DMS 273 (cell line): ENCODE results near the gene IL22RA1.
A peak's percentile ranks its signal among the peaks of the same experiment; 100 is the strongest.

ENCODE experiments used
- DNase-seq: peaks from one replicate; lab custom pipeline; 2025; ENCODE audit not compliant: unreplicated experiment; lab: John Stamatoyannopoulos, UW

The IL22RA1 gene

DNA sequence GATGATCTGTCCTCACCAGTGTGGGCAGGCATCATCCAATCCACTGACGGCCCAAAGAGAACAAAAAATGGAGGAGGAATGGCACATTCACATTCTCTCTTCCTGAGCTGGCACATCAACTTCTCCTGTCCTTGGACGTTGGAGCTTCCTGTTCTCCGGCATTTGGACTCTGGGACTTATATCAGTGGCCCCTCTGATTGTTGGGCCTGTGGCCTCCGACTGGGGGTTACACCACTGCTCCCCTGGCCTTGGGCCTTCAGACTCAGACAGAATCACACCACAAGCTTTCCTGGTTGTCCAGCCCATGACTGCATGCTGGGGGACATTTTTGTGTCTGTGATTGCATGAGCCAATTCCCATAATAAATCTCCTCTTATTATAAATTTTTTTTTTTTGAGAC is 24.1 kb upstream of the IL22RA1 start:
- no peak for DNase-seq

DNA sequence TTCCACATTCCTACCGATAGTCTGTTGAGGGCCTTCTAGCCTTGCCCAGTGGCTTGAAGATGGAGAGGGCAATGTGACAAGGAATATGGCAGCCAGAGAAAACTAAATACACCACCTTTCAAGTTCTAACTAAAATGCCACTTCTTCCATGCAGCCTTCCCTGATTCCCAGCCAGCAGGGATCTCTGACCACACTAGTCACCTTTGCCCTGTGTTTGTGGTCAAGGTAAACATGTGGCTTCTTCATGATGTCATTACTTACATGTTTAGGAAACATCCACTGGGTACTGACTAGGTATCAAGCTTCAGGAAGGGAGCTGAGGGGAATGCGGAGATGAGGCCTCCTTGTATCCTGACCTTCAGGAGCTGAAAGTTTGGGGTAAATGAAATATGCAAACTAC is 22.6 kb upstream of the IL22RA1 start:
- DNase-seq: no peak

DNA sequence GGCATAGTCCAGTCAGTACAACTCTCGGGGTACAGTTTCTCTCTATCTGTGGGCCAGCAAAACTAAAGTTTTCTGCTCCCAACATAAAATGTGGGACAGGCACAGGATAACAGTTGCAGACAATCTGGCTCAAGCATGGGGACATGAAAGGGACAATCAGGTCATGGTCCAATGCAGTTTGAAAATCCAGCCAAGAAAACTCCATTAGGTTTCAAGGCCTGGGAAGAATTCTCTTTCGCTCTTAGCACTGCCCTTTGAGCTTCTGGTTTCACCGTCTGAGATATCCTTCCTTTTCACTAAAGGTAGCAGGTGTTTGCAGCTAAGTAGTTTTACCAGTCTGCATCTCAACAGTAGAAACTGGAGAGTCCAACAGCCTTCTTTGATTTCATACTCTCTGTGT is 21.1 kb upstream of the IL22RA1 start:
- DNase-seq: no peak

DNA sequence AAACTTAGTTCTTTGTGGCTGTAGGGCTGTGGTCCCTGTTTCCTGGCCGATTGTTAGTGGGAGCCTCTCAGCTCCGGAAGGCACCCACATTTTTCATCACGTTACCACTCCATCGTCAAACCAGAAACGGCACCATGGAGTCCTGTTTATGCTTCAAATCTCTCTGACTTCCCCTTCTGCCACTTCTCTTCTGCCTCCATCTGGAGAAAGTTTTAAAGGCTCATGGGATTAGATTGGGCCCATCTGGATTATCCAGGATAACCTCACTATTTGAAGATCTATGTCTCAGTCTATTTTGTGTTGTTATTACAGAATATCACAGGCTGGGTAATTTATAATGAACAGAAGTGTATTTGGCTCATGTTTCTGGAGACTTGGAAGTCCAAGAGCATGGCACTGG is 19.3 kb upstream of the IL22RA1 start:
- DNase-seq: peak; percentile 84

DNA sequence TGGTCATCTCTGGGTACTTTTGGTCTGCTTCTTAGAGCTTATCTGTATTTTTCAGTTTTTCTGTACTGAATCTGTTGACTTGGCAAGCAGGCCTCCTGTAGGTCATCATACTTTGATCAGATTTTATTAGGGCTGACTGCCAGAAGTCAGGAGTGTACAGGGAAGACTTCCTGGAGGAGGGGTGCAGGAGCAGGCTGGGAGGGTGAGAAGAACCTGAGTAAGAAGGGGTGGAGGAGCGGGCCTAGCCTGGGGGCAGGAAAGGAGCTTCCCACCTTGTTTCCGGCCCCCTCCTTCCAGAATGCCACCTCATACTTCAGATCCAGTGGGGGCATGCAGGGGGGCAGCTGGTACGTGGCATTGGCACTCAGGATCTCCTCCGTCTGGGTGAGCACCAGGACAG is 18.3 kb upstream of the IL22RA1 start:
- DNase-seq: no peak

DNA sequence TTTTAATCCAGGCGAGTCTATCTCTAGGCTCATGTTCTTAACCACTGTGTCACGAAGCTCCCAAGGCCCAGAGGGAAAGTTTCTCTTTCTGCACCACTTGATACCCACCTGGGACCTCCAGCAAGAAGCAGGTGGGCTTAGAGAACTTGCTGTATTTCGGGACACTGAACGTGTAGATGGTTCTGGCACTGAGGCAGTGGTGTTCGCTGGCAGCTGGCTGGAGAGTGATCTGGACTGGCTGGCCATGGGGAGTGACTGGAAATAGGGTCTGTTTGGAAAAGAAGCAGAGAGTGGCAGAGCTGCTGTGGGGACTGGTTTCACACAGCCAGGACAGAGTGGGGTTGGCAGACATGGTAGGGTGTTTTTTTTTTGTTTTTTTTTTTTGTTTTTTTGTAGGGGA is 16.4 kb upstream of the IL22RA1 start:
- DNase-seq: no peak

DNA sequence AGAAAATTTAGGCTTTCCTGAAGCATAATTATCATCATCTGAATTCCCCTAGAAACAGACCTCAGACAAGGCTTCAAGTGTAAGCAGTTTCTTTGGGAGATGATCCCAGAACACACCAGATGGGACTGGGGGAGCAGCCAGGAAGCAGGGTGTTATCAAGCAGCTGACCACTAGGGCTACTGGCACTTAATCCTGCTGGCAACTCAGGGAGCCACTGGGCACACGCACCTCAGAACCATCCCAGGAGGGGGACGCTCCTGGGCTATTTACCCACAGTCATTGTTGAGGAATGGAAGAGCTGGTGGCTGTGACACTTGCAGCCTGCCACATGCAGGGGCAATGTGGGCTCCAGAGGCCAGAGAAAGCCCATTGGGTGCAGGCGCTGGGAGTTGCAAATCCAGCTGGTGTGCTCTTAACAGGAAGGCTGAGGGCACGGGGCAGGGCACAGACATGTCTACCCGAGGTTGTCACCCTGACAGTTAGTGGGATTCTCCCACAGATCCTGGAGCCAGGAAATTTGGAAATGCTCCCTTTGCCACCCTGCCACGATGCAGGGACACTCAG is 15.1 kb upstream of the IL22RA1 start:
- peak; percentile 77 for DNase-seq

DNA sequence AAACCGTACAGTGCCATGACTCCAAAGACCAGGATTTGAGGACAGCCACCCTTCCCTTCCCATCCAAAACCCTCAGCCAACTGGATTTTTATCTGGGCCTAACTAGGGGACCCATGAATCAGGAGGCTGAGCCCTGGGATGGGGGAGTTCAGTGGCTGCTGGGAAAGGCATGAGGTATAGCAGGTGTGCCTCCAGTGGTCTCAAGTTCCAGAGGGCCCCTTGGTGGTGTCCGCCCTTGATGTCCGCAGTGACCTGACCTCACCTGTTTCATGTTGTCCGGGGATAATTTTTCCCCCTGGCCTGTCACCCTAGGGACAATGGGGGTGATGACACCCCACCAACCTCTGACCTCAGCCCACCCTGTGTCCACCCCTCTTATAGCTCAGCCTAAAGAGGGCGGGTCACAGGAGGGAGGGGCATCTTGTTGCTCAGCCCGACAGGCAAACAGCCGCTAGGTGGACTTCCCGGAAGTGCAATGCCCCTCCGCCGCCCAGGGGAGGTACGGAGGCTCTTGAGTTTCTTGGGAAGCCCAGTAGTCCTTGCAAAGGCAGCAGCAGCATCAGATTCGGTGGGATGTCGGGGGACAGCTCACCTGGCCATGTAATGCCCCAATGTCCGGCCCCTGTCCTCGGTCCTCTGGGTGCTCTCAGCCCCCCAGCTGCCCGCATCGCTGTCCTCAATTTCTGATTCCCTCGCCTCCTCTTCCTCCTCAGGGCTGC is 13.8 kb upstream of the IL22RA1 start:
- DNase-seq: no peak

DNA sequence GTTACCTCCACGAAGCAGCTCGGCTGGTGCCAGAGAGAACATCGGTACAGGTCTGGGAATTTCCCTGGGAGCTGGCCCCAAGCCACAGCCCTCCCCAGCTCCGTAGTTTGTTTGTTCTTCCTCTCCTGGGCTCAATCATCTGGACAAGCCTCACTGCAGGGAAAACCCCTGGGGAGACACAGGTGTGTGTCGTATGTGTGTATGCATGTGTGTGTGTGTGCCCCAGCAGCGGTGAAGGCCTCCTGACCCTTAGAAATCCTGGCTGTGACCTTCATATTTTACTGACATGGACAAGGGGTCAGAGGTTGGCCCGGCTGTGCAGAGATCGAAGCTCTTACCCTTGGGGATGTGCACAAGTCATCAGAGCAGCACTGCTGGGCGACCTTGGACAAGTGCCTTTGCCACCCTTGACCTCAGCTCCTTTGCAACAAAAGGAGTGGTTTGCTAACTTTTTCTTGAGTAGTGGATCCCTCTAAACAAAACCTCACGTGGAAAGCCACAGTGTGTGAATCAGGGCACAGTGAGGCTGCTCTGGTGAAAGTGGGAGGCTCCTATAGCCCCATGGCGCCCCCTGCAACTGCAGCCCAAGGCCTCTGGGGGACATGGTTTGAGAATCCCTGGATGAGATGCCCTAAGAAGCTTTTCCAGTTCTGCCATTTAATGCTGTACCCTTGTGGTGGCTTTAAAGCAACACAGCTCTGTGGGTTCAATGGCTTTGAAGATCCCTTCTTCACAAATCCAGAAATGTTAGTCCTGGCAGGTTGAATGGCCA is 12.3 kb upstream of the IL22RA1 start:
- DNase-seq: peak; percentile 52

DNA sequence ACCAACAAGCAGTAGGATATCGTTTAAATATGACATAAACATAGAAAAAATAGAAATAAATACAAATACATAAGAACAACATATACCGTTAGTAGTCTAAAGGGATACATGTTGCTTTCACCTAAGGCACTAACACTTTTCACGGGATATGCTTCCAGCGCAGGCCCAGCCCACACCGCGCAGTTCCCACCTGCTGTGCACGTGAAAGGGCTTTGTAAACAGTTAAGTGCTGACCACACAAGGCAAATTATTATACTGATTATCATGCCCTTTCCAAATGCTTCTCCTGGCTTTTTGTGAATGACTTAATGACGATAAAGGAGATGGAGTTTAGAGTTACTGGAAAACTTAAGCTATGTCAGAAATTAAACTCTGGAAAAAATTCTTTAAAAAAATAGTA is 11.3 kb upstream of the IL22RA1 start:
- DNase-seq: no peak

DNA sequence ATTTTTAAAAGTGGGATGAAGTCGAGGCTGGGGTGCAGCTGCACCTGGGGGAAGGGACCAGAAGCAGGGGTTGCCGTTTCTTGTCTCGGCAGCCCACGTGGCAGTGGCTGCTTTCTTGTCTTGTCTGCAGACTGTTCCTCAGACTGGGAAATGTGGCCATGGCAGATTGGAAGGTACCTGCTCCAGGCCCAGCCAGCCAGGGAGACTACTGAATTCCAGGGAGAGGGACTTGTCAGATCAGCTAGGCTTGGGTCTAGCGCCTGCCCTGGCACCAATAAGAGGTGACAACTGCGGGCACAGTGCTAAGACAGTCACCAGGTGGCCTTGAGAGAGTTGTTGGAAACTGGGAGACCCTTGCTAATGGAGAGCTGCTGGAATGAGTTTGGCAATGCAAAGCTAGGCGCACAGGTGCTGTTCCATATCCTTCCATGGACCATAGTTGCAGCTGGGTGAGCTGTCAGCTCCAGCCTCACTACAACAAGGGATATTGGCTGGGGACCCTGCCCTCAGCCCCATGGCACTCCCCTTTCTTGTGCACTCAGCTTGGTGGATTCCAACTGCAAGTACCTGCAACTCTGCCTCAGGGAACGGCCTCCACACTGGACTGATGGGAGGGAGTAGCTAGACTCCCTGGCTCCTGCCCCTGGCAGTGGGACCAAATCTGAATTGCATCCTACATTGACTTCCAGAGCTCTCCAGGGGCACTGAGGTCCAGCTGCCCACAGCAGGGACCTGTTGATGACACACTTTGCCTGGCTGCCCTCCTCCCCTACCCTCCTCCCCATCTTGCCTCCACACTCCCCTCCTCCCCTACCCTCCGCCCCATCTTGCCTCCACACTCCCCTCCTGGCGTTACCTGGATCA is 9.9 kb upstream of the IL22RA1 start:
- no peak for DNase-seq

DNA sequence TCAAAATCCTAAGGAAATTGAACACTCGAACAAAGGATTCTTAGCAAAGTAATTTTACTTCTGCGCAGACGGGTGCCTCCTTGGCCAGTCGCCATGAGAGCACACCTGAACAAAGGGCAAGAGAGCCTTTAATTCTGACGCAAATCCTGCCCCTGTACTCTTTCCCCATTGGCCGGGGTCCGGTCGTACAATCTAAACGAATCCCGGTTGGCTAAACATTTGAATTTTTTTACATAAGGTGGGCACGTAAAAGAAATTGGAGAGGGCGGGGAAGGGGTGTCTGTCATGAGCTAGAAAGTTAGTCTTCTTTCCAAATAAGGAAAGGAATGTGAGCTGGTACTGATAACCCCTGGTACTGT is 8.2 kb upstream of the IL22RA1 start:
- no peak for DNase-seq

DNA sequence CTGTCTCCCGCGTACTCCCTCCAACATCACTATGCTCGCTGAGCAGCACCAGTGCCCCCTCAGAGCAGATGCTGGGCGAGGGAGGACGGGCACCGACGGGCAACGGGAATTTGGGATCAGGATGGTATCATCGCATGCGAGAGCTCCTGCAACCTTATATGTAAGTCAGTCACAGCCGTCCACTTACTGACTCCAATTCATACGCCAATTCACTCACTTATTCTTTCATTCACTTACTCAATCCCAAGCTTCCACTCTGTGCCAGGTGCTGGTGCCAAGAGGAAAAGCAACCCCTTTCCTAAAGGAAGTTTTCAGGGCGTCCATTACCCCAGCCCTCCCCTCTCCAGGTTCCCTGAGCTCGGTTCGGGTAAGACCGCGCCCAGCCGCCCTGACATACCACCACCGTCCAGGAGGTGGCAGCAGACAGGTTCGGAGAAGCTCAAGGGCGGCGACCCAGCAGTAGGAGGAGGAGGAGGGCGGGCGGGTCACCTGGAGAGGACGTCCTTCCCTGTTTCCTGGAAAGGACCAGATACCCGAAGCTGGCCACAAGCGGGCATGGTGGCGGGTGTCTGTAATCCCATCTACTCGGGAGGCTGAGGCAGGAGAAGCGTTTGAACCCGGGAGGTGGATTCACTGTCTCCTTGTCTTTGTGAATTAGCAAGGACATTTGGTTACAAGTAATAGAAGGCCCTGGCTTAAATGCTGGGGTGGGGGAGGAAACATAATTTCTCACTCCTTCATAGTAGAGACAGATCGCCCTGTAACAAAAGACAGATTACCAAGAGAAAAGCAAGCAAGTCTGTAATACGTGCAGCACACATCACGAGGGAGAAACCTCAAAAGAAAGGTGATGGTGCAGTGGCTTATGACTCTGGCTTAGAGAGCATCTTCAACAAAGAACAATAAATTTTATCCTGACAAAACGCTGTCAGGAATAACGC is 7.6 kb upstream of the IL22RA1 start:
- peak; percentile 91 for DNase-seq

DNA sequence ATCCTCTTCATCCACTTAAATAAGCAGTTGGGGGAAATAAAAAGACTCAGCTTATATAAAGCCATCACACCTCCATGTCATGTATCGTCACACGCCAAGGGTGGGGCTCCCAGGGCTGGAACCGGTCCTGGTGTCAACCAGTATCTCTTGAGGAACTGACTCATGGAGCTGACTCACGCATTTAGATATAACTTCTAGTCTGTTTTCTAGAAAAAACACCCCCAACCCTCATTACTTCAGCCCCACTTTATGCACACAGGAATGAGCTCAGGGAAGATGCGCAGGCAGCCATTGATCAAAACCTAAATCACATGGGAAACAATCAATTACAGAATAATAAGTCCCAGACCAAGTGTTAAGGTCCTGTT is 6.9 kb upstream of the IL22RA1 start:
- DNase-seq: no peak

DNA sequence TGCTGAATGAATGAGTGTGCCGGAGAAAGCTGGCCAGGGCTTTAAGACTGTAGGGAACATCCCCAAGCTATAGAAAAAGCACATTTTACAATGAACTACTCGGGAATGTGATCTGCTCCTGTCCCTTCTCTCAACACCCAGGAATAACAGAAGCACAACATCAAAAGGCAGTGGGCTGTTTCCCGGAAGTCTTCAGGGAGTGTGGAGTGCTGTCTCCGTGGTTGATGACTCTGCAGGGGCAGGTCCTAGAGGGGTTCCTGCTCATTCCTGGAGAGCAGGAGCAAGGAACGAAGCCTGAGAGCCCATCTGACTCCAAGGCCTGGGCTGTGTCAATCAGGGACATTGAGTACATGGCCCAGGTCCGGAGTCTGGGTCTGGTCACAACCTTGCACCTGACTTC is 4.9 kb upstream of the IL22RA1 start:
- DNase-seq: no peak

DNA sequence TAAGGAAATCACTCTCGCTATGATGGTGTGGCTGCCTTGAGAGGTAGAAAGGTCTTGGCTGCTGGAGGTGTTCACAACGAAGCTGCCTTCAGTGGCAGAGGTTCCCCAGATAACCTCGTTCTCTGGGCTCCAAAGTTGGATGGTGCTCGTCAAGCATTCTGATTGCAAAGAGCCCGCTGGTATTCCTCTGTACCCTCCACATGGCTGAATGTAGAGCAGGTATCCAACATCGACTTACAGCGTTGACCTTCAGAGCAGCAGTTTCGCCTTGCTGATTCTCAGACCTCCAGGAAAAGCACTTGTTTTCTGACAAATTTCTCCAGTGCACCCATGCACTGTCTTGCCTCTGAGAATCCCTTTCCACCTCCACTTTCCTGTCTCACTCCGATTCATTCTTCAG is 4.3 kb upstream of the IL22RA1 start:
- DNase-seq: no peak

DNA sequence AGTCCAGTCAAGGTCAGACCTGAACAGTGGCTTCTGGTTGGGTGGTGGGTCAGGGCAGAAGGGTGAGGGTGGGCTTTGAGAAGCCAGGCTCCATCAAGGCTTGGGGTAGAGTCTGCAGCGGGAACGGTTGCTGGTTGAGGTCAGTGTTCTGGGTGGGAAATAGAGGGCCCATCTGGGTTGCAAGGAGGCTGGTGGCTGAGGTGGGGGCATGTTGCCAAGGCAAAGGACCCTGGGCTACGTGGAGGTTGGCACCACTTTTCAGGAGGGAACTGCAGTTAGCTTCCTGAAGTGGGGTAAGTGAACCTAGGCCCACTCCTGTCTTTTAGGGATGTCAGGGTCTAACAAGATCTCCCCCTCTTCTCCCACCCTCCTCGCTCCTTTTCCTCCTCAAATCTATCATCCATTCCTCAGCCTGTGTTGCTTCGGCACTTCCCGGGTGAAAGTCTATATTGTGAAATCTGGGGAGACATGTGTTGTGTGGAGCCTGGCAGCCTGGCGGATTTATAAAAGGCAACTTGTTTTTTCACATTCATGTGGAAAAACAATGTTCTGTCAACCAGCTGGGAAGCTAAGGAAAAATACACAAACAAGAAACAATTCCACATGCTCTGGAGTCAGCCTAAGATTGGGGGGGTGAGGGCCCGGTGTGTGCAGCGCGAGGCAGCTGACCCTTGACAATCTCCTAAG is 1.5 kb downstream of the IL22RA1 start:
- DNase-seq: no peak

DNA sequence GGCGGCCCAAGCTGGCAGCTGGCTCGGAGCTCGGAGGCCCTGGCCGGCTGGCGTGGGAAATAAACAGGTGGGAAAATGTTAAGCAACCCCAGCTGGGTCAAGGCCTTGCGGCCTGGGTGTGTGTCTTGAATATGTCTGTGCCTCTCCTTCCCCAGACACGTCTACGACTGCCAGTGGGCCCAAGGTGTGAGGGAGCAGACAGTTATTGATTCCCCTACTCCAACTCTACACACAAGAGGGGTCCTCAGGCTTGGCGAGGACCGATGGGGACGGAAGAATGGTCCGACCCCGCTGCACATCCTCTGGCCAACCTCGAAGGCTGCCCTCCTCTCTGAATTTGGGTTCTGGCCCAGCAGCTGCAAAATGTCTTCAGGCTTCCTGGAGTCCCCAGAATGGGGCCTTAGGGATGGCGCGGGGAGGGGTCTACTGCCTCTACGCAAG is 2.2 kb downstream of the IL22RA1 start:
- DNase-seq: no peak

DNA sequence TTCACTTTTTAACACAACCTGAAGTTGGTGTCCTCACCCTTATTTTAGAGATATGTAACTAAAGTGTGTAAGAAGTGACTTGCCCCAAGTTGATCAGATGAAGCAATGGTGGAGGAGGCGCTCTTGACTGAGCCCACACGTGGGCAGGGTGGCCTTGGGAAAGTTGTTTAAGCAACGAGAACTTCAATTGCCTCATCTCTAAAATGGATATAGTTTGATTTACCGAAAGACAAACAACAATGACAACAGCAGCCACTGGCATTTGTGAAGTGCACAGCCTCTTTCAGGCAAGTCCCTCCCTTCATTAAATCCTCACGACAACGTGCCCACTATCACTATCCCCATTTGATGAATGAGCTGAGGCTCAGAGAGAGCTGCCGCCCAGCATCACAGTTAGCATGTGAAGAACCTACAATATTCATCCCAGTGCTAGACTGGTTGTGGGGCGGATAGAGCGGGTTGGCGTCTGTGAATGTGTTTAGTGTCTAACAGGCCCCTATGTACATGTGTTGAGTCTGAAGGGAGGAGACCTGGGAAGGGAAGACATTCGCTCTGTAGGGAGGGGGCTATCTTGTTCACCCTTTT is 3.0 kb downstream of the IL22RA1 start:
- DNase-seq: no peak

DNA sequence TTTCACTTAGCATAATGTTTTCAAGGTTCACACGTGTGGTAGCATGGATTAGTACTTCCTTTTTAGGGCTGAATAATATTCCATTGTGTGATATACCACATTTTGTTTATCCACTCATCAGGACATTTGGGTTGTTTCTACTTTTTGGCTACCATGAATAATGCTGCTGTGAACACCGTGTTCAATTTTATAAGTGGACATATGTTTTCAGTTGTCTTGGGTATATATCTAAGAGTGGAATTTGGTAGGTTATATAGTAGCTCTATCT is 3.8 kb downstream of the IL22RA1 start:
- no peak for DNase-seq
